ENCODE measurements around the gene RTN3. TPM values are rescaled to one million over a fixed set of nuclear protein-coding genes. Genes with fewer than 3 reads are reported as not detected.
"Not testable (repeated sequence)": the region's sequence is repeated elsewhere in the genome, so short reads cannot be mapped to it uniquely, and the experiment has no call there.

RTN3 gene
- polyA plus RNA-seq, 3 donors from 2014 or later: 47.8 to 87.9 (median 62.6) TPM

DNA sequence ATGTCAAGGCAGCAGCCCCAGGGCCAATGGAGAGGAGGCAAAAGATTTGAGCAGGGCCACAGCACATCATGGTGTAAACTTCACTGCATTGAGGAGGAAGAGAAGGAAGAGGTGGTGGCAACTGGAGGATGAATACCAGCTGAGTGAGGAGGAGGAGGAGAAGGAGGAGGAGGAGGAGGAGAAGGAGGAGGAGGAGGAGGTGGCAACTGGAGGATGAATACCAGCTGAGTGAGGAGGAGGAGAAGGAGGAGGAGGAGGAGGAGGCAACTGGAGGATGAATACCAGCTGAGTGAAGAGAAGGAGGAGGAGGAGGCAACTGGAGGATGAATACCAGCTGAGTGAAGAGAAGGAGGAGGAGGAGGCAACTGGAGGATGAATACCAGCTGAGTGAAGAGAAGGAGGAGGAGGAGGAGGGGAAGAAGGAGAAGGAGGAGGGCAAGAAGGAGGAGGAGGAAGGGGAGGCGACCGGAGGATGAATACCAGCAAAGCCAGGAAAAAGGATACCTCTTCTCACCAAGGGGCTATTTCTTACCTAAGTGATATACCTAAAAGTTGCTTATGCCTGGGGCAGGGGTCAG lies 90.5 kb downstream of the RTN3 start:
- DNase-seq, H3K9me3 Mint-ChIP-seq, H3K4me3 Mint-ChIP-seq, H3K27ac Mint-ChIP-seq, H3K36me3 Mint-ChIP-seq: not testable (repeated sequence)
- Mint-ChIP-seq H3K27me3 (ENCODE audit: low read depth in 3 of 3) (peaks cover 2 to 13% (median 10%) of the 10 kb centered on the region in 3 donors), H3K4me1 (peaks cover 7 to 16% of the 10 kb centered on the region in 2 donors)

GRCh38 chr11:63775191-63775590 lies 93.9 kb downstream of the RTN3 start:
- no peak overlapping the region for H3K27ac Mint-ChIP-seq
- no peak overlapping the region for H3K4me3 Mint-ChIP-seq
- no peaks in the 10 kb centered on the region for H3K36me3 Mint-ChIP-seq
- DNase-seq: no peak
- peaks cover 3 to 8% (median 7%) of the 10 kb centered on the region in 3 donors for H3K27me3 Mint-ChIP-seq (ENCODE audit: low read depth in 3 of 3)
- H3K9me3 Mint-ChIP-seq: no peaks in the 10 kb centered on the region
- H3K4me1 Mint-ChIP-seq: peaks cover under 1 to 2% of the 10 kb centered on the region in 2 donors

DNA sequence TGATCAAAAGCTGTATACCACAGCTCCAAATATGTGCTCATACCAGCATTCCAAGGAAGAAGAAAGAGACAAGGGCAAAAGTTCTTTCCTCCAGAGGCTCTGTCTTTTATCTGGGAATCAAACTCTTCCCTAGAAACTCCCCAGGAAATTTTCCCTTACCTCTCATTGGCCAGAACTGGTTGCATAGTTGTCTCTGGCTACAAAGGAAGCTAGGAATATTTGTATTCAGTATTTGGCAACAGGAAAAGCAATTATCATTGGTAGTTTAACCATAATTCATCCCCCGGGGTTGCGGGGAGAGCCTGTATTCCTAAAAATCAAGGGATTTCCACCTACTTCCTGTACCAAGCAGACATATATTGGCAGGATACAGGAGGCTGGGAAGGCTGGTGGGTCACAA lies 97.7 kb downstream of the RTN3 start:
- H3K36me3 Mint-ChIP-seq: no peaks in the 10 kb centered on the region
- H3K4me1 Mint-ChIP-seq: no peaks in the 10 kb centered on the region
- H3K4me3 Mint-ChIP-seq: no peak overlapping the region
- no peak overlapping the region for H3K27ac Mint-ChIP-seq
- no peak for DNase-seq
- peaks cover 2 to 8% (median 6%) of the 10 kb centered on the region in 3 donors for H3K27me3 Mint-ChIP-seq (ENCODE audit: low read depth in 3 of 3)
- no peaks in the 10 kb centered on the region for H3K9me3 Mint-ChIP-seq

- H3K4me3 Mint-ChIP-seq: no peak overlapping the region
- no peak for DNase-seq
- H3K36me3 Mint-ChIP-seq: no peaks in the 10 kb centered on the region
- peaks cover 5 to 8% of the 10 kb centered on the region in 2 donors for H3K4me1 Mint-ChIP-seq
- H3K27ac Mint-ChIP-seq: no peak overlapping the region
- H3K27me3 Mint-ChIP-seq (ENCODE audit: low read depth in 3 of 3): peaks cover 0 to 4% (median 2%) of the 10 kb centered on the region in 3 donors
- peaks cover 0 to 5% (median 0%) of the 10 kb centered on the region in 6 donors for H3K9me3 Mint-ChIP-seq
Observed at GRCh38 chr11:63782749-63783148, 101.4 kb downstream of the RTN3 start.

DNA sequence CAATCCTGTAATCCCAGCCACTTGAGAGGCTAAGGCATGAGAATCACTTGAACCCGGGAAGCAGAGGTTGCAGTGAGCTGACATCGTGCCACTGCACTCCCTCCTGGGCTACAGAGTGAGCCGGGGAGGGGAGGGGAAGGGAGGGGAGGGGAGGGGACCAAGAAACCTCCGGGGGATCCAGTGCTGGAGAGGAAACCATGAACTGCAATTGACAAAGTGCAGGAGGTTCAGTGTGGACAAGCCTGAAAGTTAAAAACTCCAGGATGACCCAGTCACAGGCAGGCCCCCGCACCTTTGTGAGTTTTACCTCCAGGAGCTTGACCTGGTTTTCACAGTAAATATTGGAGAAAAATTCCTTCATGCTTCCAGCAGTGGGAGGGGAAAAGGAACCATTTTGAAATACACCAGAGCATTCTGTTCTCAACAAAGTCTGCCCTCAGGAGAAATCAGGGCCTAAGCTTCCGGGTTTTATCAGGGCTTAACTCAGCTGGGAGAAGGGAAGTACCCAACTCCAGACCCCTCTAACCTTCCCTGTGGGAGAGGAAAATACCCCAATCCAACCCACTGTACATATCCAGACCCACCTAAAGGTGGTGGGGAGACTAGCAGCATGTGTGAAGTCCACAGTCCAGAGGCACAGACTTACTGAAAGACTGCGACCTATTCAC lies 102.8 kb downstream of the RTN3 start:
- Mint-ChIP-seq H3K4me1 (peaks cover 5 to 8% of the 10 kb centered on the region in 2 donors), H3K27ac (no peak overlapping the region), H3K27me3 (ENCODE audit: low read depth in 3 of 3) (peaks cover 0 to 2% (median 0%) of the 10 kb centered on the region in 3 donors), H3K4me3 (no peak overlapping the region), H3K36me3 (no peaks in the 10 kb centered on the region), H3K9me3 (peaks cover 0 to 5% (median 0%) of the 10 kb centered on the region in 6 donors)
- no peak for DNase-seq

DNA sequence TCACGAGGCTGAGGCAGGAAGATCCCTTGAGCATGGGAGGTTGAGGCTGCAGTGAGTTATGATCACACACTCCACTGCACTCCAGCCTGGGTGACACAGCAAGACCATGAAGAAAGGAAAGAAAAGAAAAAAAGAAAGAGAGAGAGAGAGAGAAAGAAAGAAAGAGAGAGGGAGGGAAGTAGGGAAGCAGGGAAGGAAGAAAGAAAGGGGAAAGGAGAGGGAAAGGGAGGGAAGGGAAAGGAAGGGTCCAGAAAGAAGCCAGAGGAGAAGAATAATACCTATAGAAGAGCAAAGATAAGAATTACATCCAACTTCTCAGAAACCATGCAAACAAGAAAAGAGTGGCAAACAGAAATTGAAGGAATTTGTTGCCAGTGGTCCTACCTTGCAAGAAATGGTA lies 104.5 kb downstream of the RTN3 start:
- Mint-ChIP-seq H3K9me3 (peaks cover 0 to 5% (median under 1%) of the 10 kb centered on the region in 6 donors), H3K4me1 (peaks cover 5 to 8% of the 10 kb centered on the region in 2 donors), H3K27me3 (ENCODE audit: low read depth in 3 of 3) (peaks cover 0 to 2% (median 1%) of the 10 kb centered on the region in 3 donors), H3K4me3 (no peak overlapping the region), H3K36me3 (no peaks in the 10 kb centered on the region), H3K27ac (no peak overlapping the region)
- no peak for DNase-seq

- Mint-ChIP-seq H3K27me3 (ENCODE audit: low read depth in 3 of 3) (peaks cover 0 to 2% (median 1%) of the 10 kb centered on the region in 3 donors), H3K9me3 (peaks cover 0 to 16% (median 13%) of the 10 kb centered on the region in 6 donors), H3K4me1 (no peaks in the 10 kb centered on the region), H3K27ac (no peak overlapping the region), H3K36me3 (peaks cover 0 to 4% (median 3%) of the 10 kb centered on the region in 3 donors), H3K4me3 (no peak overlapping the region)
- DNase-seq: no peak
Observed at GRCh38 chr11:63791495-63792167, 110.3 kb downstream of the RTN3 start.

DNA sequence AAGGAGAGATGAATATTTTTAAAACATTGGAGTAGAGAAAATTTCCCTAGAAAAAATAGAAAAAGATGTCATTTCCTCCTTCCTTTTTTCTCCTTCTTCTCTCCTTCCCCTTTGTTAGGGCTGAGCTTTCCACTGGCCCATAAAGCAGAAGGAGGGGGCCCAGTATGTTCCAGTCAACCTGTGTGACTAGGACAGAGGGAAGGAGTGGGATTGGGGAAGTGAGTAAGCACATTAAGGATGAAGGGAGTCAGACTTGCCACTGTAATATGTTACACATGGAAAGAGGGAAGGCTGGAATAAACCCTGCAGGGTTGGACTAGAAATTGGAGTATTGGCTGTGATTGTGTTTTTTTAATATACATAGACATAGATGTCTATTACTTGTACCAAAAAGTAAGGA lies 111.9 kb downstream of the RTN3 start:
- no peaks in the 10 kb centered on the region for H3K4me1 Mint-ChIP-seq
- DNase-seq: no peak
- no peak overlapping the region for H3K4me3 Mint-ChIP-seq
- peaks cover 2 to 3% (median 2%) of the 10 kb centered on the region in 3 donors for H3K27me3 Mint-ChIP-seq (ENCODE audit: low read depth in 3 of 3)
- H3K36me3 Mint-ChIP-seq: peaks cover 0 to 4% (median 3%) of the 10 kb centered on the region in 3 donors
- H3K27ac Mint-ChIP-seq: no peak overlapping the region
- H3K9me3 Mint-ChIP-seq: peaks cover 0 to 16% (median 13%) of the 10 kb centered on the region in 6 donors

DNA sequence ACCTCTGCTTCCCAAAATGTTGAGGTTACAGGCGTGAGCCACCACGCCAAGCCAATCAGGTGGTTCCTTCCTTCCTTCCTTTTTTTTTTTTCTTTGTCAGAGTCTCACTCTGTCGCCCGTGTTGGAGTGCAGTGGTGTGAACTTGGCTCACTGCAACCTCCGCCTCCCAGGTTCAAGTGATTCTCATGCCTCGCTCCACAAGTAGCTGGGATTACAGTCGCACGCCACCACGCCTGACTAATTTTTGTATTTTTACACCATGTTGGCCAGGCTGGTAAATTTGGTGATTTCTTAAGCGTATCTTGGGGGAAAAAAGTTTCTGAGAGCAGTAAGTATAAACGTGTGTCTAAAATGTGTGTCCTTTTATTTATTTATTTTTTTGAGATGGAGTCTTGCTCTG lies 113.8 kb downstream of the RTN3 start:
- Mint-ChIP-seq H3K36me3 (peaks cover 0 to 4% (median 3%) of the 10 kb centered on the region in 3 donors), H3K9me3 (peaks cover 0 to 16% (median 13%) of the 10 kb centered on the region in 6 donors), H3K27ac (no peak overlapping the region), H3K4me1 (no peaks in the 10 kb centered on the region), H3K27me3 (ENCODE audit: low read depth in 3 of 3) (peaks cover 2 to 5% (median 2%) of the 10 kb centered on the region in 3 donors), H3K4me3 (no peak overlapping the region)
- no peak for DNase-seq

- Mint-ChIP-seq H3K27ac (no peak overlapping the region), H3K4me3 (no peak overlapping the region), H3K9me3 (no peaks in the 10 kb centered on the region)
Observed at GRCh38 chr11:63800921-63801320, 119.6 kb downstream of the RTN3 start.

DNA sequence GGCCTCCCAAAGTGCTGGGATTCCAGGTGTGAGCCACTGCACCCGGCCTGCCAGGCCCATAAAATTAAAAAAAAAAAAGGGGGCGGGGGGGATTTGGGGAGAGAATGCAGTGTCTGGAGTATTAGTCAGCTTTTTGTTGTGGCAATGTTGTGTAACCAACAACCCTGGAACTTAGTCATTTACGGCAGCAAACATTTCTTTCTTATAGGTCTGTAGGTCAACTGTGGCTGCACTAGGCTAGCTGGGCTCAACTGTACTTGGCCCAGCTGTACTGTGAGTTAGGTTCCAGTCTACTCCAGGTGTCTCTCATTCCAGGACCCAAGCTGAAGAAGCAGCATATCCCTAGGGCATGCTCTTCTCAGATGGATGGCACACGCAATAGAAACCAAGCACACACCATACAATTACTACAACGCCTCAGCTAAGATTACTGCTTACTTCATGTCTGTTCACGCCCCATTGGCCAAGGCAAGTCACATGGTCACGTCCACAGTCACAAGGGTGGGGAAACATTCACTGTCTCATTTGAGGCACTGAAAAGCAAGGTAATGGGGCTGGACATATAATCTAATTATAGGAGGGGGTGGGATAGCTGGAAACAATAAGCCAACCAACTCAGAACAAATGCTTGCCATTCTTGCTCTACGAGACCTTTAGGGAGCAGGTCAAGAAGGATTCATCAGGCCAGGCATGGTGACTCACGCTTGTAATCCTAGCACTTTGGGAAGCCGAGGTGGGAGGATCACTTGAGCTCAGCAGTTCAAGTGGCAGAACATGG lies 121.5 kb downstream of the RTN3 start:
- Mint-ChIP-seq H3K27ac (no peak overlapping the region), H3K4me3 (no peak overlapping the region), H3K36me3 (no peaks in the 10 kb centered on the region), H3K9me3 (no peaks in the 10 kb centered on the region), H3K4me1 (no peaks in the 10 kb centered on the region), H3K27me3 (ENCODE audit: low read depth in 3 of 3) (peaks cover 0 to 2% (median 2%) of the 10 kb centered on the region in 3 donors)
- DNase-seq: no peak

More at GRCh38 chr11:63800921-63801320, 119.6 kb downstream of the RTN3 start:
- Mint-ChIP-seq H3K27me3 (ENCODE audit: low read depth in 3 of 3) (peaks cover 2 to 4% (median 2%) of the 10 kb centered on the region in 3 donors), H3K4me1 (no peaks in the 10 kb centered on the region), H3K36me3 (no peaks in the 10 kb centered on the region)
- DNase-seq: no peak

DNA sequence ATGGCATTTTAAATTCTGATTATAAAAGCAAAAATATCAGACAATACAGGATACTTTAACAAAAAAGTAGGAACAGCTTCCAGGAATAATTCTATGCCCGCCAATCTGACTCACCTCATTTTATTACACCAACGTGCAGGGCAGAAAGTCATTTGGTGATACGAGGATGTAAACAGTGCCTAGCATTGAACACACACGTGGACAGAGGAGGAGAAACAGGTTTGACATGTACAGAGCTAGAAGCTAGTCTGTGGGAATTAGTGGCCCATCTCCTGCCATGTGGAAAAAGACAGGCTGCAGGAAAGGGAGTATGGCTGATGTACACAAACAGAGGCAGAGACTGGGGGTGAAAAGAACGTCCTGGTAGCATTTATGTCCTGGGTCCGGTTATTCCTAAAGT lies 123.0 kb downstream of the RTN3 start:
- DNase-seq: no peak
- H3K36me3 Mint-ChIP-seq: no peaks in the 10 kb centered on the region
- H3K27ac Mint-ChIP-seq: no peak overlapping the region
- no peaks in the 10 kb centered on the region for H3K4me1 Mint-ChIP-seq
- H3K27me3 Mint-ChIP-seq (ENCODE audit: low read depth in 3 of 3): no peaks in the 10 kb centered on the region
- no peaks in the 10 kb centered on the region for H3K9me3 Mint-ChIP-seq
- no peak overlapping the region for H3K4me3 Mint-ChIP-seq

GRCh38 chr11:63805844-63806415 lies 124.6 kb downstream of the RTN3 start:
- Mint-ChIP-seq H3K9me3 (no peaks in the 10 kb centered on the region), H3K36me3 (no peaks in the 10 kb centered on the region), H3K27ac (no peak overlapping the region), H3K27me3 (ENCODE audit: low read depth in 3 of 3) (no peaks in the 10 kb centered on the region), H3K4me1 (no peaks in the 10 kb centered on the region), H3K4me3 (no peak overlapping the region)
- DNase-seq: no peak

Measured in immature natural killer cell (primary cell).